ENCODE measurements around the gene PDE4D.

GRCh38 chr5:58999804-59000203 is 893.7 kb downstream of the PDE4D start:
- no peak for TF ChIP-seq L3MBTL2 (conservative IDR thresholded peaks at IDR 0.05)
- no peak for TF ChIP-seq FOXK2 (IDR thresholded peaks at IDR 0.05)

Data from HEK293T (cell line).